Measurements from ENCODE around the gene FOXS1. TPM values are rescaled to one million over a fixed set of nuclear protein-coding genes. Genes with fewer than 3 reads are reported as not detected.

The FOXS1 gene
- total and polyA plus RNA-seq, 10 of the 15 experiments (the other 5 are each of a cell fraction or from before 2014, with no cell fraction given) = not detected

DNA sequence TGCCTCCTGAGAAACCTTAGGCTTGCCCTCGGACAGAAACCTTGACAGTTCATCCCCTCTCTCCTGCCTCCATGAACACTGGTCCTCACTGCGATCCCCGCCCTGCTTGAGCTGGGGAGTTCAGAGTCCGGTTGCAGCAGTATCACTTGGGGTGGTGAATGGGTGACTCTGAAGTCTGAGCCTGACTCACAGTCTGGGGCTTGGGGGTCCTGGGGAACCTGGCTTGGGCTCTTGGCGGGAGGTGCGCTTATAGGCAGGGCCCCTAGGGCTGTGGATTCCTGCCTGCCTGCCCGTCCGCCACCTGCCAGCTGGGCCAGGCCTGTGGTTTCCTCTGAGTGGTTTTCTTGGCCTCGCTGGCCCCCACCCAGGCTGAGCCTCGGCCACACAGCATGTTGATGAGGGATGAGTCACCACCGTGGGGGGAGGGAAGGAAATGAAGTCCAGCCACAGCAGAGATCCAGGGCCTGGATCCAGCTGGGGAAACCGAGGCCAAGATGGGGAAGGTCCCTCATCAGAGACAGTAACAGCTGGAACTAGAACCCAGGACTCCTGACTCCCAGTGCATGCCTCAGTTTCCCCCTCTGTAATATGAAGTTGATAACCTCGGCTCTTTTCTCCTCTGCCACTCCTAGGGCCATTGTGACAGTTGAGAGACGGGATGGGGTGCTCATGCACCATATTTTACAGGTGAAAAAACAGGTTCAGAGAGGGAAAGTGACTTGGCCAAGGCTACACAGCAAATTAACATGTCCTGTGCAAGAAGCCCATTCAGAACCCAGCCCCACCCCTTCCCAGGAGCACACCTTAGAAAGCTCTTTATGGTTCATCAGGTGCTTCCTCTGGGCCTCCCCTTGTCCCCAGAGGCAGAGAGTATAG, 9.2 kb downstream of the FOXS1 start (continued):
- TF ChIP-seq RFX5 (IDR thresholded peaks at IDR 0.05; ENCODE audit: low read depth, low read length) = no peak
- TF ChIP-seq ZNF207 (IDR thresholded peaks at IDR 0.05; ENCODE audit: borderline replicate concordance) = no peak
- TF ChIP-seq USF2 (IDR thresholded peaks at IDR 0.05; ENCODE audit: borderline replicate concordance, low read depth, low read length) = no peak
- TF ChIP-seq NKRF (conservative IDR thresholded peaks at IDR 0.05) = no peak
- TF ChIP-seq KDM1A (IDR thresholded peaks at IDR 0.05; ENCODE audit: borderline replicate concordance) = no peak
- no peak for TF ChIP-seq MEF2B (IDR thresholded peaks at IDR 0.05; ENCODE audit: partially characterized antibody, poor library complexity, severe bottlenecking)
- TF ChIP-seq RUNX3 (IDR thresholded peaks at IDR 0.05; ENCODE audit: low read length) = peak; percentile 80
- TF ChIP-seq ZBTB4 (CRISPR knock-in tag; IDR thresholded peaks at IDR 0.05) = no peak
- no peak; the same call in 1 of the 2 replicates for TF ChIP-seq JUNB (IDR thresholded peaks at IDR 0.05)
- no peak for TF ChIP-seq WRNIP1 (IDR thresholded peaks at IDR 0.05; ENCODE audit: borderline replicate concordance, low read depth, low read length)
- no peak for TF ChIP-seq ZZZ3 (IDR thresholded peaks at IDR 0.05; ENCODE audit: control insufficient read depth, insufficient read length, low read depth)
- no peak for TF ChIP-seq GABPA (IDR thresholded peaks at IDR 0.05; ENCODE audit: low read depth)
- TF ChIP-seq IKZF2 (IDR thresholded peaks at IDR 0.05) = peak in 1 of 2 experiments; percentile 56; a peak in 1 of 4 replicates
- TF ChIP-seq, protein P1, sequence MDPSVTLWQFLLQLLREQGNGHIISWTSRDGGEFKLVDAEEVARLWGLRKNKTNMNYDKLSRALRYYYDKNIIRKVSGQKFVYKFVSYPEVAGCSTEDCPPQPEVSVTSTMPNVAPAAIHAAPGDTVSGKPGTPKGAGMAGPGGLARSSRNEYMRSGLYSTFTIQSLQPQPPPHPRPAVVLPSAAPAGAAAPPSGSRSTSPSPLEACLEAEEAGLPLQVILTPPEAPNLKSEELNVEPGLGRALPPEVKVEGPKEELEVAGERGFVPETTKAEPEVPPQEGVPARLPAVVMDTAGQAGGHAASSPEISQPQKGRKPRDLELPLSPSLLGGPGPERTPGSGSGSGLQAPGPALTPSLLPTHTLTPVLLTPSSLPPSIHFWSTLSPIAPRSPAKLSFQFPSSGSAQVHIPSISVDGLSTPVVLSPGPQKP (IDR thresholded peaks at IDR 0.05; ENCODE audit: low read depth, low read length) = no peak
- 0 out of 2 replicates have a peak, but pooled peaks have one; percentile 23 for TF ChIP-seq BCL11A (IDR thresholded peaks at IDR 0.05; ENCODE audit: low read depth, low read length)
- no peak for TF ChIP-seq POLR2AphosphoS2 (IDR thresholded peaks at IDR 0.05; ENCODE audit: low read depth, low read length)
- 0 out of 2 replicates have a peak, but pooled peaks have one; percentile 40 for TF ChIP-seq FOXK2 (IDR thresholded peaks at IDR 0.05)
- TF ChIP-seq CHD2 (IDR thresholded peaks at IDR 0.05; ENCODE audit: borderline replicate concordance, low read depth, low read length) = peak; percentile 53; the same call in 1 of the 2 replicates

All from GM12878 (cell line).